Activated CD4-positive, alpha-beta memory T cell treated with anti-CD3 and anti-CD28 coated beads, Interleukin-2, amount 10 ng/mL, durations not matched to agents 7 days and 5 days (primary cell): ENCODE measurements around the gene SUOX. TPM values are rescaled to one million over a fixed set of nuclear protein-coding genes. Genes with fewer than 3 reads are reported as not detected.

Experiments
- CTCF ChIA-PET: fragments of 350-600 bp; sonication (Branson Sonifier 250); formaldehyde crosslinking; loops from one replicate; lab custom pipeline; 2021; ENCODE audit warnings: antibody characterized with exemption, inconsistent platforms; lab: Charles Lee
- POLR2A ChIA-PET: fragments of 350-600 bp; sonication (Branson Sonifier 250); formaldehyde crosslinking; loops from one replicate; lab custom pipeline; 2021; ENCODE audit warnings: antibody characterized with exemption; lab: Charles Lee
- DNase-seq: peaks from one replicate; pipeline ENCODE4 v3.0.0-alpha.2; 2020
- H3K27ac Mint-ChIP-seq: one replicate; pipeline ENCODE4 v1.8.0; 2021; ENCODE audit warnings: mild to moderate bottlenecking, mixed read lengths
- H3K27me3 Mint-ChIP-seq: one replicate; pipeline ENCODE4 v1.8.0; 2021; ENCODE audit warnings: mixed read lengths
- H3K36me3 Mint-ChIP-seq: one replicate; pipeline ENCODE4 v1.8.0; 2021; ENCODE audit warnings: low read depth, mixed read lengths
- H3K4me1 Mint-ChIP-seq: one replicate; pipeline ENCODE4 v1.8.0; 2021; ENCODE audit warnings: mixed read lengths
- H3K4me3 Mint-ChIP-seq: one replicate; pipeline ENCODE4 v1.8.0; 2021; ENCODE audit warnings: mild to moderate bottlenecking, mixed read lengths
- H3K9me3 Mint-ChIP-seq: one replicate; pipeline ENCODE4 v1.8.0; 2021; ENCODE audit warnings: mixed read lengths
- total RNA-seq, 2 experiments: library from RNA; stranded (reverse); gene quantifications; one replicate each; pipeline ENCODE4 v1.2.3, GENCODE V29; 2021

SUOX gene
- total RNA-seq = 1 to 10 TPM; 4.2 to 5.3 TPM

DNA sequence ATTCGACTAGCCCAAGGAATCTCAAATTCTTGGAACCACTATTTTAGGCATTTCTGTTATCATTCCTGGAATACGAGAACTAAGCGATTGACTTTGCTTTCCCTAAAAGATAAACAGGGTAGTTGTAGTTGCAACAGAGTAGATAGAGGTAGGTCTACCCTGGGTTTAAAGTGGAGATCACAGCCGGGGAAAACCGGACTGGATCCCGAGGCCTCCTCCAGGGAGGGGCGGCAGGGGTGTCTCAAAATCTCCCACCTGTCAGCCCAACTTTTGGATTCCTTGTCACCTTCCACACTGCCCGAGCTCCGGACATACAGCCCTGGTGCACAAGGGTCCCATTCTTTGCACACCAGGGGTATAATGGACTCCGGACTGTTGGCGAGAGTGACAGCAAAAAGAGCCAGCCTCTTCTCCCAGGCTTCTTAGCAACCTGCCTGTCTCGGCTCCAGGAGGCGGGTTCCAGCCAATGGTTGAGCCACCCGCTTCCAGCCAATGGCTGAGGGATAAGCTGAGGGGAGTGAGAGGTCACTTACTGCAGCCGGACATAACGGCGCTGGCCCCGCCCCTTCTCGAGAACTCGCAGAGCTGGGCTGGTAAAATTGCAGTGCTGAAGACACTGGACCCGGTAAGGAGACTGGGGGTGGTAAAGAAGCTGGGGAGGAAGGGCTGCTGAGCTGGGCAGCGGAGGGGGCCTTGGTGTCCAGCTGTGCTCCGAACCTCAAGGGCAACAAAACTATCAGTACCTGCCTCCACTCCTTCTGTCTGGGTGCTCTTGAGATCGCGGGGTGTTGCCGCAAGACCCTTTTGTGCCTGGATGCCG is at the start of gene SUOX:
SUOX (plus strand) TSS at position 562 of the 820 bp plus-strand sequence. CDS start 4,946 bp downstream, outside the sequence.
- ChIA-PET POLR2A (interaction anchor here (0.7 to 2.5 kb wide), 15 partner anchors 14 to 258 kb away, joined by 3 to 17 read pairs (median 3); partner anchors contain the start of genes RAB5B and ZC3H10), CTCF (interaction anchor here (0.8 to 5.6 kb wide), 25 partner anchors 11 to 259 kb away, joined by 3 to 98 read pairs (median 8); partner anchors contain the start of genes IKZF4, RAB5B, RNF41 and RPL41)
- peak; percentile 46 for DNase-seq
- Mint-ChIP-seq H3K36me3 (peaks cover 28% of the 10 kb centered on the region), H3K27me3 (no peaks in the 10 kb centered on the region), H3K27ac (no peak within 1 kb of the TSS), H3K4me3 (peak within 1 kb of the TSS; percentile 66), H3K4me1 (peaks cover 38% of the 10 kb centered on the region), H3K9me3 (no peaks in the 10 kb centered on the region)

DNA sequence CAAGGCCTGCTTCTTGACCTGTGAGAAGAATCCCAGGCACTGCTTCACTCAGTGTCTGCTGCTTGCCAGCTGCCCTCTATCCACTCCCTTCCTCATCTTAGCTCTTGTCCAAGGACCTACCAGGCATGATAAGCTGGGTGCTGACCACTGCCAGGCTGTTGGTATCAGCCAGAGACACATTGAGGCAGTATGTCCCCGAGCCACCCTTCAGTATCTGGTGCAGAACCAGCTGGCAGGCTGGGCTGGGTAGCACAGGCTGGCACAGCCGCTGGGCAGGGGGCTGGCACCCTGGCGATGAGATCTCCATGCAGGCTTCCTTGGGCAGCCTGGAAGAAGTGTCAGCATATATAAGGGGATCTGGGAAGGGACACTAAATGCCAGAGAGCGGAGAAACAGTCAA is 41.7 kb upstream of the SUOX start:
- no peaks in the 10 kb centered on the region for H3K27me3 Mint-ChIP-seq

DNA sequence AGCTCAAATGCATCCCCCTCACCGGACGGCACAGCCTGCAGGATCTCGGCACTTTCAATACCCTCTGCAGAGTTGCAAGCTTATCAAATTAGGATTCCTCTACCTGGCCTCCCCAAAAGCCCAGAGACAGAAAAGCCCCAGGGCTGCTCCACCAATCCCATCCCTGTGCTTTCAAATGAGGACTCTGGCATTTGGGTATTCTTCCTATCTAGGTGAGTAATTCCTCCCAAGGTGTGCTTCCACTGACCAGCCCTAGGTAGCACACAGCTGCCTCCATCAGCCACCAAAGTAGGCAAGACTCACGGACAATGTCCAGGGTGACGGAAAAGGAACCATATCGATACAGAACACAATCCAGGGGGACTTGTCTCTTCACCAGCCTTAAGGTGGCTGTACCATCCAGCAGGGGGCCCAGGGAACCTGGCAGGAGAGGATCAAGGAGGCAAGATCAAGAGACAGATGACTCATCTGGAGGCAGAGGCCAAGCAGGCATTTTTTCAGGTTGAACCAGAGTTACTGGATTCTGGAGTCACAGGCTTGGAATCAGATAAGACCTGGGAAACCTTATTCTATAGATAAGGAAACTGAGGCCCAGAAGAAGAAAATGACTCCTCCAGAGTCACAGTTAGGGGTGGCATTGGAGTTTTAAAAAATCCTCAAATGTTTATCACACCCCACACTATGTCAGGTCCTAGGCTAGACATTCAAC is 41.1 kb upstream of the SUOX start:
- no peaks in the 10 kb centered on the region for H3K9me3 Mint-ChIP-seq
- H3K4me3 Mint-ChIP-seq = no peak overlapping the region
- DNase-seq = peak; percentile 43
- ChIA-PET POLR2A (interaction anchor here (0.7 to 7.0 kb wide), 10 partner anchors 8 to 227 kb away, joined by 3 to 37 read pairs (median 5); partner anchors contain the start of gene RAB5B), CTCF (interaction anchor here (0.7 to 1.9 kb wide), 4 partner anchors 10 to 27 kb away, joined by 3 to 7 read pairs (median 4); partner anchors contain the start of gene PMEL)
- H3K27me3 Mint-ChIP-seq = no peaks in the 10 kb centered on the region
- peak overlapping the region; percentile 7 for H3K27ac Mint-ChIP-seq
- H3K4me1 Mint-ChIP-seq = peaks cover 3% of the 10 kb centered on the region
- peaks cover 48% of the 10 kb centered on the region for H3K36me3 Mint-ChIP-seq

More for the DNA sequence above, 41.7 kb upstream of the SUOX start:
- Mint-ChIP-seq H3K4me3 (no peak overlapping the region), H3K9me3 (no peaks in the 10 kb centered on the region), H3K36me3 (peaks cover 50% of the 10 kb centered on the region), H3K27ac (peak overlapping the region; percentile 7), H3K4me1 (peaks cover 3% of the 10 kb centered on the region)
- no peak for DNase-seq
- ChIA-PET CTCF (interaction anchor here (0.7 to 1.9 kb wide), 3 partner anchors 11 to 27 kb away, joined by 3 to 7 read pairs (median 3); partner anchors contain the start of gene PMEL), POLR2A (interaction anchor here (0.8 to 7.0 kb wide), 8 partner anchors 13 to 135 kb away, joined by 3 to 37 read pairs (median 6); partner anchors contain the start of gene RAB5B)

DNA sequence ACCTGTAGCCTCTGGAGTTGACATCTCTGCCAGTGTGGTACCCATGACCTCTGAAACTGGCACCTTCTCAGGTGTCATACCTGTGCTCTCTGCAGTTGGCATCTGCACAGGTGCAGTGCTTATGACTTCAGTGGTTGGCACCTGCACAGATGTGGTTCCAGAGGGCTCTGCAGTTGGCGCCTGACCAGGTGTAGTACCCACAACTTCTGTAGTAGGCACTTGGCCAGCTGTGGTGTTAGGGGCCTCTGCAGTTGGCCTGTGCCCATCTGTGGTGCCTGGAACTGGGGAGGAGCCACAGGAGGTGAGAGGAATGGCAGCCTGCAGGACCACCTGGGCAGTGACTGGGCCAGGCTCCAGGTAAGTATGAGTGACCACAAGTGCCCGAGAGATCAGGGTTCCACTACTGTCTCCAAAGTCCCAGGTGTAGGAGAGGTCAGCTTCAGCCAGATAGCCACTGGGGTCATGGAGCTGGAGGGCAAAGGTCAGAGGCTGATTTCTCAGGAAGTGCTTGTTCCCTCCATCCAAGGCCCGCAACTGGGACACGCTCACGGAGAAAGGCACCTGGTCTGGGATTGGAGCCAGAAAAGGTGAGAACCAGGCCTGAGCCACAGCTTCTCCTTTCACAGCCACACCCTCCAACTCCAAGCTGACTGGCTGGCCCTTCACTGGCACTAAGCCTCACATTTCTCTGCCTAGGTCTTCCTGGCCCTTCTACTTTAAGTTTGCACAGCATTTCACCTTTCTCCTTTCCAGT is 39.8 kb upstream of the SUOX start:
- Mint-ChIP-seq H3K27ac (no peak overlapping the region), H3K27me3 (no peaks in the 10 kb centered on the region), H3K4me3 (no peak overlapping the region), H3K9me3 (no peaks in the 10 kb centered on the region), H3K4me1 (peaks cover 3% of the 10 kb centered on the region), H3K36me3 (peaks cover 34% of the 10 kb centered on the region)
- ChIA-PET POLR2A (interaction anchor here (0.7 to 7.0 kb wide), 9 partner anchors 9 to 228 kb away, joined by 3 to 37 read pairs (median 4); partner anchors contain the start of gene RAB5B), CTCF (interaction anchor here (1.5 kb wide), 1 partner anchor 22 kb away, joined by 5 read pairs; no protein-coding TSS in a partner anchor)
- no peak for DNase-seq

GRCh38 chr12:55963760-55964159 is 33.3 kb upstream of the SUOX start:
- peaks cover 17% of the 10 kb centered on the region for H3K36me3 Mint-ChIP-seq

DNA sequence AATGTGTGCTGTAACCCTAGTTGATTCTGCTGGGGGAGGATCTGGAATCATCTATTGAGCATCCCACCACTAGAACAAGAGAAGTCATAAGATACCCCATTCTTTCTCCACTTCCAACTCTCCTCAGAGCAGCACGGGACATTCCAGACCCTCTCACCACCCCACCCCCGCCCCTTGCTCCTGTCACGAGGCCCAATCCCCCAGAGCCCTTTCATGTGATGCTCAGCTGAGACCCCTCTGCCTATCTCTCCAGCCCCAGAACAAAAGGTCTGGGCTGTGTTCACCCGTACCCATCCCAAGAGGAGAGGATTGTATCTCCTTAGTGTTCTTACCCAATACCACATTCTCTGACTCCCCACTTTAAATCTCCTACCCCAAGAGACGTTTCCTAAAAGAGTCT is 31.8 kb upstream of the SUOX start:
- Mint-ChIP-seq H3K27ac (no peak overlapping the region), H3K4me3 (no peak overlapping the region), H3K4me1 (peaks cover 36% of the 10 kb centered on the region), H3K36me3 (peaks cover 21% of the 10 kb centered on the region), H3K27me3 (no peaks in the 10 kb centered on the region), H3K9me3 (no peaks in the 10 kb centered on the region)
- no peak for DNase-seq
- ChIA-PET CTCF (no interaction called here), POLR2A (interaction anchor here (1.1 kb wide), 1 partner anchor 8 kb away, joined by 4 read pairs; no protein-coding TSS in a partner anchor)

More at GRCh38 chr12:55963760-55964159, 33.3 kb upstream of the SUOX start:
- no peak overlapping the region for H3K27ac Mint-ChIP-seq
- H3K4me3 Mint-ChIP-seq = no peak overlapping the region
- ChIA-PET CTCF (no interaction called here), POLR2A (no interaction called here)
- H3K4me1 Mint-ChIP-seq = peaks cover 31% of the 10 kb centered on the region
- no peak for DNase-seq
- H3K9me3 Mint-ChIP-seq = no peaks in the 10 kb centered on the region
- H3K27me3 Mint-ChIP-seq = no peaks in the 10 kb centered on the region

- no peak for DNase-seq
- H3K9me3 Mint-ChIP-seq = no peaks in the 10 kb centered on the region
- H3K27ac Mint-ChIP-seq = peak within 1 kb of the TSS; percentile 78
- H3K4me1 Mint-ChIP-seq = peaks cover 39% of the 10 kb centered on the region
- peak within 1 kb of the TSS; percentile 94 for H3K4me3 Mint-ChIP-seq
- CTCF ChIA-PET = interaction anchor here (0.8 kb wide), 1 partner anchor 11 kb away, joined by 3 read pairs; no protein-coding TSS in a partner anchor
- peaks cover 25% of the 10 kb centered on the region for H3K36me3 Mint-ChIP-seq
- H3K27me3 Mint-ChIP-seq = no peaks in the 10 kb centered on the region
- POLR2A ChIA-PET = interaction anchor here (0.5 kb wide), 1 partner anchor 34 kb away, joined by 3 read pairs; no protein-coding TSS in a partner anchor
Measured at GRCh38 chr12:55965941-55966407, 31.1 kb upstream of the SUOX start, which contains the start of gene PMEL. Gene PMEL, minus strand, starts transcription at chr12:55966042. Its CDS starts 31 bp downstream, at chr12:55966011.

DNA sequence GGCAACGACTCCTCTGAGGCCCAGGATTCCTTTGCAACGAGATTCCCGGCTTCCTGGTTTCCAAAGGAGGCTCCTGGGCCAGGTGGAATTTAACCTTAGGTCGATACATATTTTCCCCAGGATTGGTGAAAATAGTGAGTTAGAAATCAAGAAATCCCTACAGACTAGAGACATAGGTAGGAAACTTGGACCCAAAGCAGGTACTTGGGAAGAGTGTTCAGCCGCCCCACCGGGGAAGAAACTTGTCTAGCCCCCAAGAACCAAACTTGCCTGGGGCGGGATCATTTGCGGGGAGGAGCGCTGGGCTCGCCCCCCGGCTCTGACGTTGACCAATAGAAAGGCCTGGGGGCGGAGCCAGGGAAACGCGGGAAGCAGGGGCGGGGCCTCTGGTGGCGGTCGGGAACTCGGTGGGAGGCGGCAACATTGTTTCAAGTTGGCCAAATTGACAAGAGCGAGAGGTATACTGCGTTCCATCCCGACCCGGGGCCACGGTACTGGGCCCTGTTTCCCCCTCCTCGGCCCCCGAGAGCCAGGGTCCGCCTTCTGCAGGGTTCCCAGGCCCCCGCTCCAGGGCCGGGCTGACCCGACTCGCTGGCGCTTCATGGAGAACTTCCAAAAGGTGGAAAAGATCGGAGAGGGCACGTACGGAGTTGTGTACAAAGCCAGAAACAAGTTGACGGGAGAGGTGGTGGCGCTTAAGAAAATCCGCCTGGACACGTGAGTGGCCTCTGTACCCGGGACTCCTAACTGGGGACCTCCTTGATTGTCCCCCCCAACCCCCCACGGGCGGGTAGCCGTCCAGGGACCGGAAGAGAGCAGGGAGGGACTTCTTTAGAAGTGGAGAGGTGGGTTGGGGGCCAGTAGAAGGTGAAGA is 30.4 kb upstream of the SUOX start, which contains the start of gene CDK2:
CDK2 (plus strand) TSS at position 423 of the 874 bp plus-strand sequence; CDS start at position 602, 179 bp downstream.
- peak within 1 kb of the TSS; percentile 94 for H3K4me3 Mint-ChIP-seq
- no peaks in the 10 kb centered on the region for H3K27me3 Mint-ChIP-seq
- peaks cover 43% of the 10 kb centered on the region for H3K4me1 Mint-ChIP-seq
- POLR2A ChIA-PET = interaction anchor here (0.6 to 2.3 kb wide), 8 partner anchors 12 to 679 kb away, joined by 3 to 18 read pairs (median 4); partner anchors contain the start of genes BLOC1S1, CD63, DGKA and ESYT1
- H3K27ac Mint-ChIP-seq = peak within 1 kb of the TSS; percentile 78
- CTCF ChIA-PET = interaction anchor here (0.6 to 1.5 kb wide), 3 partner anchors 11 to 223 kb away, joined by 3 to 5 read pairs (median 4); partner anchors contain the start of gene SMARCC2
- H3K9me3 Mint-ChIP-seq = no peaks in the 10 kb centered on the region
- peak; percentile 91 for DNase-seq
- peaks cover 32% of the 10 kb centered on the region for H3K36me3 Mint-ChIP-seq

- DNase-seq = no peak
- no peaks in the 10 kb centered on the region for H3K9me3 Mint-ChIP-seq
- H3K27me3 Mint-ChIP-seq = no peaks in the 10 kb centered on the region
- H3K4me3 Mint-ChIP-seq = no peak overlapping the region
- ChIA-PET CTCF (interaction anchor here (0.7 to 1.8 kb wide), 2 partner anchors 40 to 231 kb away, joined by 4 to 8 read pairs; no protein-coding TSS in a partner anchor), POLR2A (interaction anchor here (1.2 to 2.3 kb wide), 4 partner anchors 11 to 41 kb away, joined by 4 to 18 read pairs (median 9); partner anchors contain the start of gene PYM1)
- no peak overlapping the region for H3K27ac Mint-ChIP-seq
- H3K36me3 Mint-ChIP-seq = peaks cover 39% of the 10 kb centered on the region
- peaks cover 43% of the 10 kb centered on the region for H3K4me1 Mint-ChIP-seq
Measured at GRCh38 chr12:55969356-55969755, 27.7 kb upstream of the SUOX start.

DNA sequence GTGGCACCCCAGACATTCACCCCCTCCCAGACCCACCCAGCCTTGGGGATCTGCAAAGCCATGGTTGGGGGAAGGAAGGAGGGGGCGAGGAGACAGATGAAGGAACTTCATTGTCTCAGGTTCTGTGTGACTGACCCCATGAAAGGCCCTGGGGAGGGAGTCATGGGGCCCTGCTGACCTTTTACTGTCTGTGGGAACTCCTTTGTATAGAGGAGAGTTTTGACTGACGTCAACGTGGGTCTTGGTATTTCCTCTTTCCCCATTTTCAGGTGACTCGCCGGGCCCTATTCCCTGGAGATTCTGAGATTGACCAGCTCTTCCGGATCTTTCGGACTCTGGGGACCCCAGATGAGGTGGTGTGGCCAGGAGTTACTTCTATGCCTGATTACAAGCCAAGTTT is 26.3 kb upstream of the SUOX start:
- Mint-ChIP-seq H3K9me3 (no peaks in the 10 kb centered on the region), H3K36me3 (peaks cover 46% of the 10 kb centered on the region), H3K27ac (peak overlapping the region; percentile 11), H3K27me3 (no peaks in the 10 kb centered on the region), H3K4me3 (no peak overlapping the region), H3K4me1 (peaks cover 39% of the 10 kb centered on the region)
- DNase-seq = no peak
- POLR2A ChIA-PET = interaction anchor here (2.1 kb wide), 1 partner anchor 12 kb away, joined by 7 read pairs; no protein-coding TSS in a partner anchor
- CTCF ChIA-PET = no interaction called here
